Esophagus (tissue), 2 donors: ENCODE measurements around the gene NFE2L3. TPM values are rescaled to one million over a fixed set of nuclear protein-coding genes. Genes with fewer than 3 reads are reported as not detected.
"Not testable (repeated sequence)": the region's sequence is repeated elsewhere in the genome, so short reads cannot be mapped to it uniquely, and the experiment has no call there.

ENCODE experiments used
- H3K27ac ChIP-seq, 2 donors: one replicate each; pipeline ENCODE4 v1.5.1; 2013; ENCODE audit warnings: low read depth in 2 of 2, mild to moderate bottlenecking in 2 of 2, inconsistent platforms in 1 of 2, low read length in 1 of 2, moderate library complexity in 1 of 2
- H3K27me3 ChIP-seq, 2 donors: one replicate each; pipeline ENCODE4 v1.6.1; 2013; ENCODE audit warnings: low read length in 2 of 2, control low read depth in 1 of 2, mild to moderate bottlenecking in 1 of 2; ENCODE audit not compliant: insufficient read depth in 2 of 2, control insufficient read depth in 1 of 2
- H3K36me3 ChIP-seq, 2 donors: one replicate each; pipeline ENCODE4 v1.6.1; 2013; ENCODE audit warnings: low read length in 1 of 2; ENCODE audit not compliant: control insufficient read depth in 2 of 2, insufficient read depth in 2 of 2
- H3K4me1 ChIP-seq, 2 donors: one replicate each; pipeline ENCODE4 v1.6.1; 2013; ENCODE audit warnings: low read length in 1 of 2; ENCODE audit not compliant: control insufficient read depth in 2 of 2, insufficient read depth in 2 of 2
- H3K4me3 ChIP-seq, 2 donors: one replicate each; pipeline ENCODE4 v1.5.1; 2013; ENCODE audit warnings: low read length in 2 of 2, mild to moderate bottlenecking in 2 of 2, low read depth in 1 of 2, moderate library complexity in 1 of 2
- H3K9me3 ChIP-seq, 2 donors: one replicate each; pipeline ENCODE4 v1.6.1; 2013; ENCODE audit warnings: mild to moderate bottlenecking in 2 of 2, low read depth in 1 of 2, low read length in 1 of 2, moderate library complexity in 1 of 2; ENCODE audit not compliant: control insufficient read depth in 2 of 2, insufficient read depth in 1 of 2
- WGBS, 2 donors: extraction: QIAGEN DNeasy Blood & Tissue Kit; methylation state at CpG; one replicate each; pipeline ENCODE4 v1.1.7; 2013; 5-methylcytosine and 5-hydroxymethylcytosine counted together
- polyA plus RNA-seq, 2 donors: library from polyadenylated mRNA; stranded (reverse); fragments of 200-250 nt; gene quantifications; one replicate each; pipeline ENCODE4 v1.2.3, GENCODE V29; 2013
- donor health status: healthy with polysubstance abuse.
- donor health status: Bipolar disorder and iron deficiency.

The NFE2L3 gene
- polyA plus RNA-seq, 2 donors, result 2.3 to 2.9 TPM

- H3K36me3 ChIP-seq, result no peaks in the 10 kb centered on the region
- H3K9me3 ChIP-seq, result no peaks in the 10 kb centered on the region
- H3K4me3 ChIP-seq, result no peak overlapping the region
- H3K4me1 ChIP-seq, result peaks cover 0 to 4% of the 10 kb centered on the region in 2 donors
- 74 to 80% methylated on average over 8 of the region's 8 CpGs for WGBS, 2 donors
- H3K27me3 ChIP-seq, result no peaks in the 10 kb centered on the region
- H3K27ac ChIP-seq, result no peak overlapping the region
Observed at GRCh38 chr7:26182706-26183105, 30.7 kb downstream of the NFE2L3 start.

GRCh38 chr7:26183545-26184280 lies 31.7 kb downstream of the NFE2L3 start:
- H3K4me3 ChIP-seq, result no peak overlapping the region
- WGBS, 2 donors, result 78 to 79% methylated on average over 4 of the region's 4 CpGs
- H3K36me3 ChIP-seq, result peaks cover under 1 to 6% of the 10 kb centered on the region in 2 donors
- H3K27ac ChIP-seq, result no peak overlapping the region
- no peaks in the 10 kb centered on the region for H3K9me3 ChIP-seq
- no peaks in the 10 kb centered on the region for H3K27me3 ChIP-seq
- H3K4me1 ChIP-seq, result no peaks in the 10 kb centered on the region

GRCh38 chr7:26184281-26185101 lies 32.5 kb downstream of the NFE2L3 start:
- H3K27ac ChIP-seq, result not testable (repeated sequence)

GRCh38 chr7:26185131-26185843 lies 33.3 kb downstream of the NFE2L3 start:
- Histone ChIP-seq H3K36me3 (peaks cover 3 to 7% of the 10 kb centered on the region in 2 donors), H3K27ac (no peak overlapping the region), H3K4me3 (no peak overlapping the region), H3K27me3 (no peaks in the 10 kb centered on the region), H3K9me3 (no peaks in the 10 kb centered on the region), H3K4me1 (no peaks in the 10 kb centered on the region)
- 89 to 92% methylated on average over 10 of the region's 10 CpGs for WGBS, 2 donors

More at GRCh38 chr7:26184281-26185101, 32.5 kb downstream of the NFE2L3 start:
- not testable (repeated sequence) for H3K36me3 ChIP-seq, H3K4me1 ChIP-seq, H3K27me3 ChIP-seq, H3K9me3 ChIP-seq, H3K4me3 ChIP-seq
- WGBS, 2 donors, result 67 to 74% methylated on average over 4 of the region's 4 CpGs

GRCh38 chr7:26185844-26186180 lies 33.8 kb downstream of the NFE2L3 start:
- no peak overlapping the region for H3K27ac ChIP-seq
- peaks cover 3 to 8% of the 10 kb centered on the region in 2 donors for H3K36me3 ChIP-seq
- H3K4me1 ChIP-seq, result no peaks in the 10 kb centered on the region
- no peak overlapping the region for H3K4me3 ChIP-seq
- H3K27me3 ChIP-seq, result no peaks in the 10 kb centered on the region
- WGBS, 2 donors, result 94 to 97% methylated on average over 1 of the region's 1 CpG
- no peaks in the 10 kb centered on the region for H3K9me3 ChIP-seq

DNA sequence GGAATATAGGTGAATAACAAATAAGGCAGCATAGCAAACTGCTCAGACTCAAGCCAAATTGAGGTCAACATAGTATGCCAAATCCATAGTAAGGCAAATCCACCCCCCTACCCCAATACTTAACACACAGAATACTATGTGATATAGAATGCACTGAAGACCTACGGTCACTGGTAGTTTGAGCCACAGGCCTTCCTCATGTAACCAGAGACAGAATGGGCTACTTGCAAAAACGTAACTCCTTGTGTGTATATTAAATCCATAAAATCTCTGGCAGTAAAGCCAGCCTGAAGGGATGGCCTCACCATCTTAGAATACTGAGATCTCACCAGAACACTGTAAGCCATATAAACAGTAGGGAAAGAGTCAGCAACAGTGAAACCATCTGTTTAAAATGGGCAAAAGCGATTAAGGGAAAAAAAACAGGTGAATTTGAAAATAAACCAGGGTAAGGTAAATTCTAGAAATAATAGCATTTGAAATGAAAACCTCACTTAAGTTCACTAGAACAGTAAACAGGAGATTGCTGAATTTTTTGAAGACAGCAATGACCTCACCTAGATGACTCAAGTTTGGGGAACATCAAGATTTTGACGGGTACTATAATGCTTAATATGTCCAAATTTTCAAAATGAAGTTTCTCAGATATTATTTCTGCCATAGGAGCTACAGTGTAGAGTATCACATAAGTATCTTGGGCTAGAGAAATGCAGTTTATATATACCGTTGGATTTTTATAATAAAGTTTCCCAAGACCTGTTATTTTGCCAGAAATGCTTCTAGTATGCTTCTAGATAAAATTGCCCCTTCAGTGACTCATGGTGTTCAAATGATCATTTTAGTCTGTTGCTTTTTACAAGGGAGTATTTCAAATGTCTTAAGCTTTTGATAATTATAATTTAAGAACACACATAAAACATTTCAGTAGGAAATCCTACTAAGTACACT lies 34.6 kb downstream of the NFE2L3 start:
- 81 to 82% methylated on average over 5 of the region's 5 CpGs for WGBS, 2 donors
- Histone ChIP-seq H3K27ac (no peak overlapping the region), H3K36me3 (peaks cover 3 to 8% of the 10 kb centered on the region in 2 donors), H3K4me1 (no peaks in the 10 kb centered on the region), H3K9me3 (no peaks in the 10 kb centered on the region), H3K27me3 (no peaks in the 10 kb centered on the region), H3K4me3 (no peak overlapping the region)

DNA sequence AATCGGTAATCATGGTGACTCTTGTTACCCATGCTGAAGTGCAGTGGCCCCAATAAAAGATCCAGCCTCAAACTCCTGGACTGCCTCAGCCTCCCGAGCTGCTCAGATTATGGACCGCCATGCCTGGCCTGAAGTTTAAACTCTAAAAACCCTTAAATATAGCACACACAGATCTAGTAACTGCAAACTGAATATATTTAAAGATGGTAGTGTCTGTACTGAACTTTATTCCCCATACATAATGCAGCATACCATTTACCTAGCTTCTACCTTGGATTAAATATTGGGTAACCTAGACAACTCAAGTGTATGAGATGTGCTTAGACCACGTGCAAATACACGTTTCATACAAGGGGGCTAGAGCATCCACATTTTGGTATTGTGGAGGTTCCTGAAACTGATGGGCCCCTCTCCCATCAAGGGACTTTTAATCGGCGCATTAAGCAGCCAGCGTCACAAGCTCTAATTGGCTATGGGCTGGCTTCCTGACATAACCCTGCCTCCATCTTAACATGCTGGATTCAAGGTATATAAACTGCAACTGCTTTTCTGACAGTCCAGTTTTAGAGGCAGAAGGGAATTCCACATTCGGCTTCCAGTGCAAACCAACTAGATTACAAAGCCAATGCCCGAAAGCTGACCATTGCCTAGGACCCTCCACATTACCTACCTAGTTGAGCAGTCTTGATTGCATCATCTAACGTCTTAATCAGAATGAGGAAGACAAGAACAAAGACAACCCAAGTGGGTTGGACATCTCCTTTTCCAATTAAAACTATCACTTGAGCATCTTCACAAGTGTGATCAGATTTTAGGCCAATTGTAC lies 35.6 kb downstream of the NFE2L3 start:
- no peak overlapping the region for H3K4me3 ChIP-seq
- no peaks in the 10 kb centered on the region for H3K9me3 ChIP-seq
- peaks cover 3 to 10% of the 10 kb centered on the region in 2 donors for H3K36me3 ChIP-seq
- H3K27me3 ChIP-seq, result no peaks in the 10 kb centered on the region
- H3K27ac ChIP-seq, result no peak overlapping the region
- 76 to 80% methylated on average over 11 of the region's 11 CpGs for WGBS, 2 donors
- H3K4me1 ChIP-seq, result no peaks in the 10 kb centered on the region

GRCh38 chr7:26188206-26188956 lies 36.4 kb downstream of the NFE2L3 start:
- 85 to 86% methylated on average over 9 of the region's 9 CpGs for WGBS, 2 donors
- no peaks in the 10 kb centered on the region for H3K4me1 ChIP-seq
- H3K27ac ChIP-seq, result no peak overlapping the region
- no peaks in the 10 kb centered on the region for H3K9me3 ChIP-seq
- H3K27me3 ChIP-seq, result no peaks in the 10 kb centered on the region
- no peak overlapping the region for H3K4me3 ChIP-seq
- H3K36me3 ChIP-seq, result peaks cover 3 to 10% of the 10 kb centered on the region in 2 donors
